SU-DHL-6 (cell line): Measurements from ENCODE around the gene TMEM74B.

Experiments
- H2AFZ ChIP-seq: fragments of 200-600 bp; sonication (generic); 2 replicates; pipeline ENCODE4 v1.6.1; 2014; ENCODE audit warnings: low read depth, mild to moderate bottlenecking, moderate library complexity, mixed read lengths, antibody characterized with exemption, low read length; ENCODE audit not compliant: severe bottlenecking
- H3F3A ChIP-seq: fragments of 200-600 bp; shearing (Covaris generic); 2 replicates; pipeline ENCODE4 v1.6.0; 2016; ENCODE audit warnings: antibody characterized with exemption, mild to moderate bottlenecking; ENCODE audit not compliant: insufficient read depth
- H3K27ac ChIP-seq: fragments of 200-600 bp; sonication (generic); 2 replicates; pipeline ENCODE4 v1.5.1; 2016; ENCODE audit warnings: low read depth, mild to moderate bottlenecking, low read length, moderate library complexity, mixed read lengths
- H3K27me3 ChIP-seq: fragments of 200-600 bp; sonication (generic), shearing (Covaris generic); 2 replicates; pipeline ENCODE4 v1.6.0; 2014; ENCODE audit warnings: mild to moderate bottlenecking, low read length
- H3K36me3 ChIP-seq: fragments of 200-600 bp; sonication (generic); 2 replicates; pipeline ENCODE4 v1.6.1; 2014; ENCODE audit warnings: mild to moderate bottlenecking, low read length, mixed read lengths
- H3K4me2 ChIP-seq: fragments of 300-600, 200-600 bp; shearing (Covaris generic), sonication (generic); 2 replicates; pipeline ENCODE4 v1.6.0; 2014; ENCODE audit warnings: low read length, low read depth, mild to moderate bottlenecking; ENCODE audit not compliant: poor library complexity, severe bottlenecking
- H3K4me3 ChIP-seq: fragments of 200-600 bp; sonication (generic); 2 replicates; pipeline ENCODE4 v1.5.1; 2014; ENCODE audit warnings: antibody characterized with exemption, low read length, mild to moderate bottlenecking, mixed read lengths; ENCODE audit not compliant: insufficient read depth, poor library complexity, severe bottlenecking
- H3K79me2 ChIP-seq: fragments of 200-600 bp; sonication (generic); 2 replicates; pipeline ENCODE4 v1.6.1; 2014; ENCODE audit warnings: mild to moderate bottlenecking, low read length, moderate library complexity; ENCODE audit not compliant: insufficient read depth
- H3K9ac ChIP-seq: fragments of 200-600 bp; sonication (generic); 2 replicates; pipeline ENCODE4 v1.7.0; 2014; ENCODE audit warnings: mild to moderate bottlenecking, low read length
- H3K9me2 ChIP-seq: fragments of 200-600 bp; sonication (generic); replicated peaks from 2 replicates; pipeline ENCODE4 v1.6.1; 2014; ENCODE audit warnings: low read length; ENCODE audit not compliant: insufficient read depth
- H3K9me3 ChIP-seq: fragments of 200-600 bp; sonication (generic); 2 replicates; pipeline ENCODE4 v1.6.1; 2014; ENCODE audit warnings: low read length, mixed read lengths; ENCODE audit not compliant: insufficient read depth
- H4K20me1 ChIP-seq: fragments of 200-600 bp; sonication (generic); 2 replicates; pipeline ENCODE4 v1.6.1; 2014; ENCODE audit warnings: low read depth, mild to moderate bottlenecking, antibody characterized with exemption, low read length, moderate library complexity, mixed read lengths
- CTCF ChIP-seq: fragments of 200-600 bp; sonication (generic); IDR thresholded peaks from one replicate; pipeline ENCODE4 v1.5.1; 2017; ENCODE audit warnings: antibody characterized with exemption, mild to moderate bottlenecking, low read length, moderate library complexity; ENCODE audit not compliant: insufficient read depth, poor library complexity, severe bottlenecking
- EZH2phosphoT487 ChIP-seq: fragments of 200-600 bp; sonication (generic), shearing (Covaris generic); conservative IDR thresholded peaks from 2 replicates; pipeline ENCODE4 v1.6.1; 2018; ENCODE audit warnings: mild to moderate bottlenecking, antibody characterized with exemption, low read length, moderate library complexity, mixed read lengths

TMEM74B gene

GRCh38 chr20:1134355-1134754 lies 50.4 kb downstream of the TMEM74B start:
- H3K27me3 ChIP-seq = no peaks in the 10 kb centered on the region
- no peaks in the 10 kb centered on the region for H3K9me3 ChIP-seq
- no peak for TF ChIP-seq CTCF
- TF ChIP-seq EZH2phosphoT487 = no peak
- no peaks in the 10 kb centered on the region for H3F3A ChIP-seq
- peaks cover 16% of the 10 kb centered on the region; the same call in 1 of the 2 replicates for H3K79me2 ChIP-seq
- H2AFZ ChIP-seq = no peak overlapping the region
- peaks cover 11% of the 10 kb centered on the region for H3K36me3 ChIP-seq
- H3K4me2 ChIP-seq = no peak overlapping the region
- 0 out of 2 replicates have a peak, but pooled peaks cover 3% of the 10 kb centered on the region for H4K20me1 ChIP-seq
- no peak overlapping the region for H3K27ac ChIP-seq
- H3K9me2 ChIP-seq = no peaks in the 10 kb centered on the region
- no peak overlapping the region for H3K4me3 ChIP-seq
- H3K9ac ChIP-seq = no peak overlapping the region

DNA sequence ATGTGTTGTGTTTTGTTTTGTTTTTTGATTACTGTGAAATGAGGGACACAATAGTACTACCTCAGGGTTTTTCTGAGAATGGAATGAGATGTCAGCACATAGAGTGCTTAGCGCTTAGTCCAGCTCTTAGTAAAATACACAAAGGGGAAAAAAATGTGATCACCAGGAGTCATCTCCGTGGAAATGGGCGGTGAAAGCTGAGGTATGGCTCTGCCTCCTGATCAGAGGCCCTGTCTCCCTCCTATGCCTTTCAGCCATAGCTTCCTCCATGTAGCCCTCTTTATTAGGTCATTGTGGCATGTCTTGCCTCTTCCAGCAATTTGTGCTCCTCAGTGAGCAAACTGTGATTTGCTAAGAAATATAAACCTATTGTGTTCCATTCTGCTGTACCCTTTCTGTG lies 53.4 kb downstream of the TMEM74B start:
- H2AFZ ChIP-seq = no peak overlapping the region
- H3K9me2 ChIP-seq = no peaks in the 10 kb centered on the region
- no peak overlapping the region for H3K4me3 ChIP-seq
- H3K4me2 ChIP-seq = no peak overlapping the region
- TF ChIP-seq EZH2phosphoT487 = no peak
- no peak for TF ChIP-seq CTCF
- H3K27ac ChIP-seq = no peak overlapping the region
- H3K79me2 ChIP-seq = peaks cover 16% of the 10 kb centered on the region; the same call in 1 of the 2 replicates
- no peaks in the 10 kb centered on the region for H3K9me3 ChIP-seq
- 0 out of 2 replicates have a peak, but pooled peaks cover 3% of the 10 kb centered on the region for H4K20me1 ChIP-seq
- H3K9ac ChIP-seq = no peak overlapping the region
- no peaks in the 10 kb centered on the region for H3F3A ChIP-seq
- no peaks in the 10 kb centered on the region for H3K27me3 ChIP-seq
- H3K36me3 ChIP-seq = peaks cover 5% of the 10 kb centered on the region; the same call in 1 of the 2 replicates

DNA sequence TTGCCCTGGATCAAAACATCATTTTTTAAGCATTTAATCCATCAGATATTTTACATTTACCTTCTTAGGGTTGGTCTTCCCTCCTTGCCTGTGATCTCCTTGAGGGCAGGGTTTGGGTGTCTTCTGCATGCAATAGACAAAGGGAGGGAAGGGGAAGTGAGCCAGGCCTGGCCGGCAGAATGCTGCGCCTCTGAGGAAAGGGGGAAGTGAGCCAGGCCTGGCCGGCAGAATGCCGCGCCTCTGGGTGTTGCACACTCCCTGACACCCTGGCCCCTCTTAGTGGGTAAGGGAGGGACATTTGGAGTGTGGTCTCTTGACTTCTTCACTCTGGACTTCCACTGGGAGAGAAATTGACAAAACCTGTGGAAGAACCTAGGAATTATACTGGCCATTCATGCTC lies 53.9 kb downstream of the TMEM74B start:
- Histone ChIP-seq H4K20me1 (0 out of 2 replicates have a peak, but pooled peaks cover 3% of the 10 kb centered on the region), H2AFZ (no peak overlapping the region), H3K9me3 (no peaks in the 10 kb centered on the region), H3K27me3 (no peaks in the 10 kb centered on the region), H3K4me2 (no peak overlapping the region), H3F3A (no peaks in the 10 kb centered on the region), H3K27ac (no peak overlapping the region), H3K36me3 (peaks cover 8% of the 10 kb centered on the region; the same call in 1 of the 2 replicates), H3K79me2 (peaks cover 16% of the 10 kb centered on the region; the same call in 1 of the 2 replicates), H3K9me2 (no peaks in the 10 kb centered on the region), H3K4me3 (no peak overlapping the region), H3K9ac (no peak overlapping the region)
- TF ChIP-seq EZH2phosphoT487 (no peak), CTCF (no peak)
